Esophagus muscularis mucosa (tissue), 4 donors: ENCODE data around the gene MBNL1. TPM values are rescaled to one million over a fixed set of nuclear protein-coding genes. Genes with fewer than 3 reads are reported as not detected.
A peak's percentile ranks its signal among the peaks of the same experiment; 100 is the strongest.

Experiments
- DNase-seq: peaks from one replicate; pipeline ENCODE4 v3.0.0-alpha.2; 2017; ENCODE audit errors: extremely low spot score
- H3K27ac ChIP-seq, 4 donors: fragments of 200-600 bp; sonication (generic); replicated peaks in 1 of 4; 1 replicate in 3 of 4; 2 replicates in 1 of 4; pipeline ENCODE4 v1.5.1; 2016 to 2019; ENCODE audit warnings: mild to moderate bottlenecking in 1 of 4
- H3K27me3 ChIP-seq, 4 donors: fragments of 200-600 bp; sonication (generic); one replicate each; pipeline versions ENCODE4 v1.5.1 to v1.6.0; 2016 to 2019
- H3K36me3 ChIP-seq, 4 donors: fragments of 200-600 bp; sonication (generic); one replicate each; pipeline ENCODE4 v1.5.1; 2016 to 2019
- H3K4me1 ChIP-seq, 4 donors: fragments of 200-600 bp; sonication (generic); one replicate each; pipeline ENCODE4 v1.5.1; 2016 to 2019
- H3K4me3 ChIP-seq, 4 donors: fragments of 200-600 bp; sonication (generic); 1 replicate in 2 of 4; 2 replicates in 2 of 4; pipeline ENCODE4 v1.5.1; 2016 to 2019; ENCODE audit warnings: mild to moderate bottlenecking in 4 of 4, moderate library complexity in 1 of 4
- H3K9me3 ChIP-seq, 4 donors: fragments of 200-600 bp; sonication (generic); 1 replicate in 3 of 4; 2 replicates in 1 of 4; pipeline ENCODE4 v1.5.1; 2016 to 2019
- EP300 ChIP-seq: sonication (generic); formaldehyde crosslinking; IDR thresholded peaks from one replicate; pipeline ENCODE4 v1.6.1; 2017; ENCODE audit warnings: antibody characterized with exemption
- POLR2A ChIP-seq: fragments of 450-650 bp; IDR thresholded peaks from one replicate; pipeline ENCODE4 v1.6.1; 2017; ENCODE audit warnings: antibody characterized with exemption, moderate library complexity, mild to moderate bottlenecking, low read depth
- POLR2AphosphoS5 ChIP-seq, 2 donors: sonication (generic); formaldehyde crosslinking; IDR thresholded peaks; one replicate each; pipeline ENCODE4 v1.6.1; 2017; ENCODE audit warnings: antibody characterized with exemption in 2 of 2
- whole genome bisulfite sequencing: methylation state at CpG from one replicate; pipeline ENCODE4 v1.1.5; 2018; 5-methylcytosine and 5-hydroxymethylcytosine counted together
- intact Hi-C: fragments of 100-400 bp; cut with DNase I; formaldehyde crosslinking; loops from one replicate; pipeline ENCODE4 v1.15.1; 2023
- total RNA-seq, 4 donors: library from RNA; depleted of rRNA; stranded (reverse); fragments of >200 nt; gene quantifications; one replicate each; pipeline versions ENCODE4 v1.1.0 to v1.2.1, GENCODE V29; 2016
- TF ChIP-seq, protein P1 (sequence below), 3 experiments: fragments of 200-600 bp in 2 of 3; fragments of 450-650 bp in 1 of 3; sonication (generic) in 2 of 3; IDR thresholded peaks; one replicate each; pipeline ENCODE4 v1.5.1; 2017 to 2019; ENCODE audit warnings: antibody characterized with exemption in 3 of 3, mild to moderate bottlenecking in 2 of 3, moderate library complexity in 1 of 3

The MBNL1 gene
- total RNA-seq, 4 donors from 2014 or later, result 635 to 868 (median 720) TPM

DNA sequence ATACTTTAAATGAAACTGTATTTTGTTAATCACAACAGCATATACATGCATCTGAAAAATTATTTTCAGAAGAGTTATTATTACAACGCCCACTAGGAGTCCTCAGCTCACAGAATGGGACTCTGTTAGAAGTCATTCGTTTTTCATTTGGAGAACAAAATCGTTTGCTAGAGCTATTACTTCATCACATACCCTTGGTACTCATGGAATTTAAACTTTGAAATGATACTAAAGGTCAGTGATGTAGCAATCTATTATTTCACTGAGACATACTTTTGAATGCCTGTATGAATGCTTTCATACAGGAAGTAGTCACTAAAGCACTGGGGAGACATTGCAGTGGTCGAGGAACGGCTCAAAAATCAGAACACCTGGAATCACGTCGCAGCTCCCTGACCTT is 198.1 kb downstream of the MBNL1 start:
- Histone ChIP-seq H3K4me3 (no peak overlapping the region), H3K27ac (peak overlapping the region in 2 of 4 donors; percentile 22 to 45), H3K9me3 (no peaks in the 10 kb centered on the region), H3K36me3 (peaks cover 0 to 38% (median 20%) of the 10 kb centered on the region in 4 donors), H3K4me1 (peaks cover 10 to 26% (median 17%) of the 10 kb centered on the region in 4 donors), H3K27me3 (no peaks in the 10 kb centered on the region)
- intact Hi-C loops, result no loop called here
- no peak for DNase-seq
- 66% methylated on average over 7 of the region's 7 CpGs for WGBS
- TF ChIP-seq POLR2AphosphoS5 (IDR thresholded peaks at IDR 0.05) (peak in 1 of 2 donors; percentile 59), POLR2A (no peak), EP300 (no peak)
- TF ChIP-seq, protein P1, sequence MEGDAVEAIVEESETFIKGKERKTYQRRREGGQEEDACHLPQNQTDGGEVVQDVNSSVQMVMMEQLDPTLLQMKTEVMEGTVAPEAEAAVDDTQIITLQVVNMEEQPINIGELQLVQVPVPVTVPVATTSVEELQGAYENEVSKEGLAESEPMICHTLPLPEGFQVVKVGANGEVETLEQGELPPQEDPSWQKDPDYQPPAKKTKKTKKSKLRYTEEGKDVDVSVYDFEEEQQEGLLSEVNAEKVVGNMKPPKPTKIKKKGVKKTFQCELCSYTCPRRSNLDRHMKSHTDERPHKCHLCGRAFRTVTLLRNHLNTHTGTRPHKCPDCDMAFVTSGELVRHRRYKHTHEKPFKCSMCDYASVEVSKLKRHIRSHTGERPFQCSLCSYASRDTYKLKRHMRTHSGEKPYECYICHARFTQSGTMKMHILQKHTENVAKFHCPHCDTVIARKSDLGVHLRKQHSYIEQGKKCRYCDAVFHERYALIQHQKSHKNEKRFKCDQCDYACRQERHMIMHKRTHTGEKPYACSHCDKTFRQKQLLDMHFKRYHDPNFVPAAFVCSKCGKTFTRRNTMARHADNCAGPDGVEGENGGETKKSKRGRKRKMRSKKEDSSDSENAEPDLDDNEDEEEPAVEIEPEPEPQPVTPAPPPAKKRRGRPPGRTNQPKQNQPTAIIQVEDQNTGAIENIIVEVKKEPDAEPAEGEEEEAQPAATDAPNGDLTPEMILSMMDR (IDR thresholded peaks at IDR 0.05), result peak; percentile 32 to 54 (median 33)

DNA sequence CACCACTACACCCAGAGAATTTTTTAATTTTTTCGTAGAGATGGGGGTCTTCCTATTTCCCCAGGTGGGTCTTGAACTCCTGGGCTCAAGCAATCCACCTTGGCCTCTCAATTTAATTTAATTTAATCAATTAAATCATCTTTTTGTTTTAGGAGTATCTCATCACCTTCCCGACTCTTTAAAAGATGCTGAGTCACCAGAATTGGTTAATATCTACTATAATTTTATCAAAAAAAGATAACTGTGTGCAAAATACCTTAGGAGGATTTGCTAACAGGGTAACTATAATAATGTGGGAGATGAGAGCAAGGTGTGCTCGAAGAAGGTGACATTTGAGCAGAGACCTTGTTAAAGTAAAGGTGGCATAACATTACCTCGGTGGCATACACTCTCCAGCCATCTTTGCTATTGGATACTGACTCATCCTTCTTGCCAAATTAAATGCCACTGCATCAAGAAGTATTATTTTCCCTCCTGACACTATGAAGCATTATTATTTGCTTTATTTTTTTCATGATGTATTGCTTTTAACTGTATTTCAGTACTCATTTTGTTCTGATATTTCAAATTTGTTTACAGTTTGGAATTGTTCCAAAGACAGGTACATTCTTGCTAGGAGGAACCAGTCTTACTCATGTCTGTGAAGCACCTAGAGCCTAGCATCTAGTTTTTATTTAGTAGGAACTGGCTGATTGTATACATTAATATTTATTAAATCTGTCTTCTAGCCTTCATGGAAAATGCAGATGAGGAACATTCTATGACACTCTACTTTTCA is 200.7 kb downstream of the MBNL1 start:
- no peak overlapping the region for H3K4me3 ChIP-seq
- no peaks in the 10 kb centered on the region for H3K27me3 ChIP-seq
- intact Hi-C loops, result loop anchor here (10.0 kb wide), 1 partner anchor 105 kb away; no protein-coding TSS in a partner anchor
- WGBS, result 87% methylated on average over 4 of the region's 4 CpGs
- no peak overlapping the region for H3K27ac ChIP-seq
- no peaks in the 10 kb centered on the region for H3K9me3 ChIP-seq
- H3K4me1 ChIP-seq, result peaks cover 2 to 21% (median 9%) of the 10 kb centered on the region in 4 donors
- H3K36me3 ChIP-seq, result peaks cover 0 to 16% (median 7%) of the 10 kb centered on the region in 4 donors
- TF ChIP-seq EP300 (no peak), POLR2AphosphoS5 (IDR thresholded peaks at IDR 0.05) (peak in 1 of 2 donors; percentile 31)
- DNase-seq, result no peak

DNA sequence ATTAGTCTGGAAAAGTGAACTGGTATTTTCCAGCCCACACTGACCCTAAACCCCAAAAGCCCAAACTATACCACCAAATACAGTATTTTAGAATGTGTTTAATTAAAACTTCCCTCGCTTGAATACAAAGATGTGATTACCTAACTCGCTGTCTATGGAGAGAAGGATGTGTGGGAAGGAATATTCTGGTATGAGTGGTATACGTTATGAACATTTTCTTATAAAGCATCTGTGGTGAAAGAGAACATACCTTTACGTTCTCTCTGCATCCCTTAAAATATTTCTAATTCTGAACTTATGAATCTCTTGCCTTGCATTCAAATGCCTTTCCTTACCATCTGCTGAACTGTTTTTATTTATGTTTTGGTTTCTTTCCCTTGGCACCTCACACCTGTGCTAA is 201.4 kb downstream of the MBNL1 start:
- Histone ChIP-seq H3K4me1 (peaks cover 0 to 17% (median 9%) of the 10 kb centered on the region in 4 donors), H3K36me3 (peaks cover 0 to 10% (median 4%) of the 10 kb centered on the region in 4 donors), H3K4me3 (no peak overlapping the region), H3K27me3 (no peaks in the 10 kb centered on the region), H3K9me3 (no peaks in the 10 kb centered on the region), H3K27ac (no peak overlapping the region)
- 90% methylated on average over 4 of the region's 4 CpGs for WGBS
- DNase-seq, result no peak
- TF ChIP-seq POLR2AphosphoS5 (IDR thresholded peaks at IDR 0.05), result no peak
- TF ChIP-seq POLR2A, result no peak
- no peak for TF ChIP-seq EP300
- TF ChIP-seq, protein P1 (IDR thresholded peaks at IDR 0.05), result no peak
- intact Hi-C loops, result loop anchor here (10.0 kb wide), 1 partner anchor 105 kb away; no protein-coding TSS in a partner anchor

DNA sequence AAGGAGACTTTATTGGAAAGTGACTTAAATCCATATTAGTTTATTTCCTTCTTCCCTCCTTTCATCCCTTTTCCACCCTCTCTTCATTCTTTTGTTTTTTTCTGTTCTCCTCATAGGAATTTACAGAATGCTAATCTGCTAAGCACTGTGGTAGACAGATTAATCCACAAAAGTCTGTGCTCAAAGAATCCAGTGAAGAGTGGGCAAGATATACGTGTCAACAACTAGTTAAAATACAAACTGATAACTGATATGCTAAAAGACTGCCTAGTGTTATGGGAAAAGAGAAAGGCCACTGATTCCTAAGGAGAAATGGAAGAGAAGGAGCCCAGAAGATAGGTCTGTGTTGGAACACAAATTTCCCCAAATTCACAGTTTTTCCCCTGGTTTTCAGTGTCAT is 202.2 kb downstream of the MBNL1 start:
- Histone ChIP-seq H3K4me3 (no peak overlapping the region), H3K27me3 (no peaks in the 10 kb centered on the region), H3K27ac (no peak overlapping the region), H3K4me1 (peaks cover 0 to 16% (median 8%) of the 10 kb centered on the region in 4 donors), H3K36me3 (peaks cover 0 to 2% (median 0%) of the 10 kb centered on the region in 4 donors), H3K9me3 (peaks cover 0 to 7% (median 3%) of the 10 kb centered on the region in 4 donors)
- TF ChIP-seq EP300 (no peak), POLR2AphosphoS5 (IDR thresholded peaks at IDR 0.05) (no peak), POLR2A (no peak)
- TF ChIP-seq, protein P1 (IDR thresholded peaks at IDR 0.05), result no peak
- WGBS, result 79% methylated on average over 1 of the region's 1 CpG
- no peak for DNase-seq
- intact Hi-C loops, result loop anchor here (10.0 kb wide), 1 partner anchor 104 kb away; no protein-coding TSS in a partner anchor

DNA sequence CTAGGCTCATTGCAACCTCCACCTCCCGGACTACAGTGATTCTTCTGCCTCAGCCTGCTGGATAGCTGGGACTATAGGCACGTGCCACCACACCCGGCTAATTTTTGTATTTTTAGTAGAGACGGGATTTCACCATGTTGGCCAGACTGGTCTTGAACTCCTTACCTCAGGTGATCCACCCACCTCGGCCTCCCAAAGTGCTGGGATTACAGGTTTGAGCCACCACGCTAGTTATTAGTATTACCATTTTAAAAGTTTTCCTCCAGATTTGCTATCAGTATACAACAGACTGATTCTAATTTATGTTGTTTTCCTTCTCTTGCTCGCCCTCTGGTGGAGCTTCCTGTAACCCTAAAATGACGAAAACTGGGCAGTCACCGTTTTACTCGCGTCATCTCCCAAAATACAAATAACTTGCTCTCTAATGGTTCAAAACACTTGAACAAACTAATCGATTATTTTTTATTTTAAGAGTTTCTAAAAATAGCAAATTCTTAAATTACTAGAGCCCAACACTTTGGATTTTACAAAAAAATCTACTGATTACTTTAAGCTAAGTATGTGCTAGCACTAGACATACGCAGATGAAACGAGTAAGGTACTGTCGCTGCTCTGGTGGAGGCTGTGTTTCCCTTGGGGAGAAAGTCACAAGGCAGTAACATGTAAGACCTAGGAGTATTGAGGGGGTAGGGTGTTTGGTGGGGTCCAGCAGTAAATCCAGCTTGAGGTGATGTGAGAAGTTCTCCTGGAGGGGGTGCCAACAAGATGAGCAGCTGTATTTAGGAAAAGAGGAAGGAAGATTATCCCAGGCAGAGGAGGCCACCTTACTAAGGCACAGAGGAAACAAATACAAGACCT is 203.3 kb downstream of the MBNL1 start:
- no peak for DNase-seq
- intact Hi-C loops, result loop anchor here (2.0 to 10.0 kb wide), 2 partner anchors 53 to 103 kb away; no protein-coding TSS in a partner anchor
- no peaks in the 10 kb centered on the region for H3K36me3 ChIP-seq
- H3K4me1 ChIP-seq, result peaks cover 0 to 10% (median 3%) of the 10 kb centered on the region in 4 donors
- 43% methylated on average over 15 of the region's 15 CpGs for WGBS
- no peak for TF ChIP-seq POLR2A
- TF ChIP-seq POLR2AphosphoS5 (IDR thresholded peaks at IDR 0.05), result peak in 1 of 2 donors; percentile 24
- no peak for TF ChIP-seq EP300
- TF ChIP-seq, protein P1 (IDR thresholded peaks at IDR 0.05), result peak; percentile 56 to 78 (median 75)
- H3K27ac ChIP-seq, result peak overlapping the region in 2 of 4 donors; percentile 17 to 24
- no peaks in the 10 kb centered on the region for H3K27me3 ChIP-seq
- peak overlapping the region; percentile 20 to 33 (median 28) for H3K4me3 ChIP-seq
- peaks cover 0 to 10% (median 3%) of the 10 kb centered on the region in 4 donors for H3K9me3 ChIP-seq
